CD14-positive monocyte (primary cell): ENCODE results near the gene LBX2. TPM values are rescaled to one million over a fixed set of nuclear protein-coding genes. Genes with fewer than 3 reads are reported as not detected.
A peak's percentile ranks its signal among the peaks of the same experiment; 100 is the strongest.

Experiments used
- DNase-seq, 3 donors: peaks; one replicate each; pipeline ENCODE4 v3.0.0-alpha.2; 2011 to 2022
- H2AFZ ChIP-seq: 2 replicates; pipeline ENCODE4 v1.6.0; 2012; ENCODE audit warnings: mild to moderate bottlenecking, low read depth, low read length, inconsistent platforms; ENCODE audit not compliant: insufficient read depth, poor library complexity, severe bottlenecking
- H3K27ac ChIP-seq, 2 donors: 1 replicate in 1 of 2; 2 replicates in 1 of 2; pipeline ENCODE4 v1.5.1; 2012 to 2013; ENCODE audit warnings: low read length in 2 of 2, control low read depth in 1 of 2, inconsistent platforms in 1 of 2, low read depth in 1 of 2, mild to moderate bottlenecking in 1 of 2
- H3K27me3 ChIP-seq, 2 donors: one replicate each; pipeline versions ENCODE4 v1.6.0 to v1.6.1; 2011 to 2013; ENCODE audit warnings: low read length in 2 of 2; ENCODE audit not compliant: control insufficient read depth in 2 of 2, insufficient read depth in 2 of 2
- H3K36me3 ChIP-seq, 2 donors: replicated peaks in 1 of 2; 1 replicate in 1 of 2; 2 replicates in 1 of 2; pipeline versions ENCODE4 v1.5.1 to v1.6.1; 2012 to 2013; ENCODE audit warnings: low read length in 2 of 2, control low read depth in 1 of 2, inconsistent platforms in 1 of 2, mild to moderate bottlenecking in 1 of 2; ENCODE audit not compliant: insufficient read depth in 2 of 2, control insufficient read depth in 1 of 2
- H3K4me1 ChIP-seq, 2 donors: 1 replicate in 1 of 2; 2 replicates in 1 of 2; pipeline versions ENCODE4 v1.5.1 to v1.6.1; 2012 to 2013; ENCODE audit warnings: low read length in 2 of 2, control low read depth in 1 of 2, inconsistent platforms in 1 of 2, mild to moderate bottlenecking in 1 of 2, moderate library complexity in 1 of 2; ENCODE audit not compliant: insufficient read depth in 2 of 2, control insufficient read depth in 1 of 2
- H3K4me2 ChIP-seq: replicated peaks from 2 replicates; pipeline ENCODE3; 2012; ENCODE audit warnings: low read length, moderate library complexity, mild to moderate bottlenecking; ENCODE audit not compliant: poor library complexity, severe bottlenecking; ENCODE audit errors: extremely low read depth
- H3K4me3 ChIP-seq, 3 experiments: fragments of 200-600 bp in 1 of 3; sonication (generic) in 1 of 3; replicated peaks in 1 of 3; 1 replicate in 2 of 3; 2 replicates in 1 of 3; pipeline ENCODE4 v1.5.1; 2011 to 2013; ENCODE audit warnings: low read length in 3 of 3, mild to moderate bottlenecking in 3 of 3, control low read depth in 2 of 3, low read depth in 2 of 3, inconsistent platforms in 1 of 3, moderate library complexity in 1 of 3
- H3K79me2 ChIP-seq: 2 replicates; pipeline ENCODE4 v1.6.0; 2012; ENCODE audit warnings: mild to moderate bottlenecking, control low read depth, inconsistent platforms, low read length, moderate library complexity; ENCODE audit not compliant: insufficient read depth
- H3K9ac ChIP-seq: 2 replicates; pipeline ENCODE4 v1.6.0; 2017; ENCODE audit warnings: low read length, mild to moderate bottlenecking; ENCODE audit not compliant: insufficient read depth, poor library complexity, severe bottlenecking
- H3K9me3 ChIP-seq, 2 donors: replicated peaks in 1 of 2; 1 replicate in 1 of 2; 2 replicates in 1 of 2; pipeline versions ENCODE4 v1.5.1 to v1.6.1; 2012 to 2013; ENCODE audit warnings: low read length in 2 of 2, control low read depth in 1 of 2; ENCODE audit not compliant: control insufficient read depth in 1 of 2, insufficient read depth in 1 of 2
- H4K20me1 ChIP-seq: 2 replicates; pipeline ENCODE4 v1.6.0; 2012; ENCODE audit warnings: mild to moderate bottlenecking, low read length, control low read depth, moderate library complexity; ENCODE audit not compliant: insufficient read depth
- H3K27ac Mint-ChIP-seq, 7 donors: one replicate each; pipeline ENCODE4 v1.8.0; 2020; ENCODE audit warnings: mild to moderate bottlenecking in 7 of 7, mixed read lengths in 7 of 7, moderate library complexity in 6 of 7, inconsistent platforms in 2 of 7
- H3K27me3 Mint-ChIP-seq, 3 donors: one replicate each; pipeline ENCODE4 v1.8.0; 2021 to 2022; ENCODE audit warnings: low read depth in 3 of 3, mild to moderate bottlenecking in 3 of 3, mixed read lengths in 3 of 3, moderate library complexity in 3 of 3, inconsistent platforms in 1 of 3
- H3K36me3 Mint-ChIP-seq, 2 donors: one replicate each; pipeline ENCODE4 v1.8.0; 2020; ENCODE audit warnings: mixed read lengths in 2 of 2, inconsistent platforms in 1 of 2, mild to moderate bottlenecking in 1 of 2
- H3K4me1 Mint-ChIP-seq: one replicate; pipeline ENCODE4 v1.8.0; 2020; ENCODE audit warnings: mild to moderate bottlenecking, mixed read lengths
- H3K4me3 Mint-ChIP-seq, 2 donors: one replicate each; pipeline ENCODE4 v1.8.0; 2020; ENCODE audit warnings: mild to moderate bottlenecking in 2 of 2, mixed read lengths in 2 of 2, moderate library complexity in 1 of 2
- H3K9me3 Mint-ChIP-seq, 7 donors: one replicate each; pipeline ENCODE4 v1.8.0; 2020 to 2022; ENCODE audit warnings: mixed read lengths in 7 of 7, mild to moderate bottlenecking in 6 of 7, moderate library complexity in 6 of 7, inconsistent platforms in 2 of 7
- CTCF ChIP-seq: fragments of 200-600 bp; IDR thresholded peaks from one replicate; pipeline ENCODE4 v1.8.0; 2022; ENCODE audit warnings: antibody characterized with exemption, mild to moderate bottlenecking
- WGBS: methylation state at CpG from one replicate; pipeline ENCODE4 v1.1.5; 2013; ENCODE audit warnings: missing lambda C conversion rate; ENCODE audit not compliant: insufficient coverage; 5-methylcytosine and 5-hydroxymethylcytosine counted together
- intact Hi-C, 2 donors: fragments of 100-400 bp; cut with micrococcal nuclease; formaldehyde crosslinking; loops; one replicate each; pipeline versions ENCODE4 v1.15.0 to v1.15.1; 2023
- polyA plus RNA-seq, 3 donors: library from polyadenylated mRNA; depleted of rRNA in 1 of 3; unstranded in 2 of 3; stranded (reverse) in 1 of 3; fragments of 300-500 nt in 2 of 3; fragments of >200 nt in 1 of 3; fragmentation: Illumina TruSeq in 2 of 3; gene quantifications; 1 replicate in 2 of 3; 2 replicates in 1 of 3; pipeline ENCODE4 v1.2.3, GENCODE V29; 2012 to 2021

The LBX2 gene
- polyA plus RNA-seq, 3 donors = 0.46 to 0.76 TPM; not detected in 1

GRCh38 chr2:74481961-74482800, 17.2 kb downstream of the LBX2 start:
- 3% methylated on average over 71 of the region's 80 CpGs for WGBS
- H3K9ac ChIP-seq = peak overlapping the region; percentile 76
- H3K27me3 ChIP-seq = no peaks in the 10 kb centered on the region
- peaks cover 18 to 35% of the 10 kb centered on the region in 2 donors for H3K36me3 ChIP-seq
- H4K20me1 ChIP-seq = peaks cover 23% of the 10 kb centered on the region
- H3K9me3 Mint-ChIP-seq = no peaks in the 10 kb centered on the region
- peak overlapping the region; percentile 90 to 100 (median 99) for H3K27ac Mint-ChIP-seq
- TF ChIP-seq CTCF = no peak
- peak overlapping the region; percentile 95 for H3K4me2 ChIP-seq
- intact Hi-C loops = loop anchor here (1.0 to 5.0 kb wide), 6 partner anchors 27 to 105 kb away; partner anchors contain the start of genes AUP1 (in 2 of the 2), HTRA2 (in 2 of the 2), INO80B (in 2 of the 2) and DQX1 (in 1 of the 2)
- peak overlapping the region; percentile 98 for H2AFZ ChIP-seq
- H3K4me1 ChIP-seq = peaks cover 29 to 38% of the 10 kb centered on the region in 2 donors
- H3K79me2 ChIP-seq = peaks cover 49% of the 10 kb centered on the region
- H3K9me3 ChIP-seq = no peaks in the 10 kb centered on the region
- H3K4me3 Mint-ChIP-seq = peak overlapping the region; percentile 100
- peaks cover 0 to 2% (median 0%) of the 10 kb centered on the region in 3 donors for H3K27me3 Mint-ChIP-seq
- H3K36me3 Mint-ChIP-seq = peaks cover 29 to 45% of the 10 kb centered on the region in 2 donors
- peak overlapping the region; percentile 61 to 94 (median 86) for H3K4me3 ChIP-seq
- peak in 2 of 3 donors; percentile 19 to 55 for DNase-seq
- H3K4me1 Mint-ChIP-seq = peaks cover 34% of the 10 kb centered on the region
- H3K27ac ChIP-seq = peak overlapping the region; percentile 84 to 90

GRCh38 chr2:74481431-74481830, 18.0 kb downstream of the LBX2 start:
- TF ChIP-seq CTCF = no peak
- no peak for DNase-seq
- Histone ChIP-seq H4K20me1 (peaks cover 28% of the 10 kb centered on the region), H3K4me3 (peak overlapping the region in 2 of 3 experiments; percentile 86 to 94), H3K9me3 (no peaks in the 10 kb centered on the region), H3K4me2 (peak overlapping the region; percentile 95), H3K36me3 (peaks cover 13 to 27% of the 10 kb centered on the region in 2 donors), H3K9ac (peak overlapping the region; percentile 76), H3K79me2 (peaks cover 53% of the 10 kb centered on the region), H2AFZ (no peak overlapping the region), H3K27me3 (no peaks in the 10 kb centered on the region), H3K27ac (peak overlapping the region in 1 of 2 donors; percentile 90), H3K4me1 (peaks cover 36 to 45% of the 10 kb centered on the region in 2 donors)
- Mint-ChIP-seq H3K27ac (peak overlapping the region in 2 of 7 donors; percentile 37 to 42), H3K36me3 (peaks cover 25 to 41% of the 10 kb centered on the region in 2 donors), H3K4me1 (peaks cover 40% of the 10 kb centered on the region), H3K27me3 (peaks cover 0 to 2% (median 0%) of the 10 kb centered on the region in 3 donors), H3K4me3 (peak overlapping the region; percentile 100), H3K9me3 (no peaks in the 10 kb centered on the region)
- intact Hi-C loops = loop anchor here in 1 of 2 donors (5.0 kb wide), 1 partner anchor 46 kb away; the partner anchor contains the start of genes AUP1, DQX1 and HTRA2
- WGBS = no CpG with 5 or more reads among the region's 3 CpGs
